Measurements from ENCODE around the gene GIMAP1.

GIMAP1 gene

GRCh38 chr7:150722431-150722931 is 6.1 kb downstream of the GIMAP1 start:
- DNase-seq (ENCODE audit: low read depth) = no peak

GRCh38 chr7:150723467-150723866 is 7.1 kb downstream of the GIMAP1 start:
- DNase-seq (ENCODE audit: low read depth) = no peak

GRCh38 chr7:150727381-150727780 is 11.0 kb downstream of the GIMAP1 start:
- DNase-seq (ENCODE audit: low read depth) = no peak

GRCh38 chr7:150728011-150728410 is 11.6 kb downstream of the GIMAP1 start:
- no peak for DNase-seq (ENCODE audit: low read depth)

GRCh38 chr7:150728609-150729008 is 12.2 kb downstream of the GIMAP1 start:
- DNase-seq (ENCODE audit: low read depth) = no peak

- no peak for DNase-seq (ENCODE audit: low read depth)
These were observed 15.5 kb downstream of the GIMAP1 start for GRCh38 chr7:150731916-150732315.

GRCh38 chr7:150732786-150733481 is 16.5 kb downstream of the GIMAP1 start:
- no peak for DNase-seq (ENCODE audit: low read depth)

GRCh38 chr7:150733482-150734095 is 17.2 kb downstream of the GIMAP1 start:
- no peak for DNase-seq (ENCODE audit: low read depth)

- DNase-seq (ENCODE audit: low read depth) = no peak
These were observed 17.8 kb downstream of the GIMAP1 start for GRCh38 chr7:150734254-150734653.

GRCh38 chr7:150735596-150736358 is 19.4 kb downstream of the GIMAP1 start:
- no peak for DNase-seq (ENCODE audit: low read depth)

- DNase-seq (ENCODE audit: low read depth) = no peak
These were observed 20.5 kb downstream of the GIMAP1 start for GRCh38 chr7:150736864-150737263.

GRCh38 chr7:150737265-150738055 is 21.0 kb downstream of the GIMAP1 start, which contains the start of gene GIMAP5:
Gene GIMAP5, plus strand, starts transcription at chr7:150737418. Its CDS starts 3,467 bp downstream, at chr7:150740885.
- DNase-seq (ENCODE audit: low read depth) = no peak

GRCh38 chr7:150738092-150738491 is 21.7 kb downstream of the GIMAP1 start:
- DNase-seq (ENCODE audit: low read depth) = no peak

GRCh38 chr7:150738591-150739001 is 22.2 kb downstream of the GIMAP1 start:
- DNase-seq (ENCODE audit: low read depth) = no peak

GRCh38 chr7:150739033-150739432 is 22.6 kb downstream of the GIMAP1 start:
- no peak for DNase-seq (ENCODE audit: low read depth)

- no peak for DNase-seq (ENCODE audit: low read depth)
These were observed 23.6 kb downstream of the GIMAP1 start for GRCh38 chr7:150740053-150740452.

GRCh38 chr7:150742286-150742968 is 26.0 kb downstream of the GIMAP1 start:
- no peak for DNase-seq (ENCODE audit: low read depth)

GRCh38 chr7:150744041-150744656 is 27.7 kb downstream of the GIMAP1 start:
- DNase-seq (ENCODE audit: low read depth) = no peak

- DNase-seq (ENCODE audit: low read depth) = no peak
These were observed 28.7 kb downstream of the GIMAP1 start for GRCh38 chr7:150745086-150745485.

GRCh38 chr7:150745876-150746275 is 29.5 kb downstream of the GIMAP1 start:
- DNase-seq (ENCODE audit: low read depth) = no peak

GRCh38 chr7:150746921-150747320 is 30.5 kb downstream of the GIMAP1 start:
- DNase-seq (ENCODE audit: low read depth) = no peak
